VCaP (cell line): ENCODE measurements around the gene ACOT13.
"Not testable (repeated sequence)": the region's sequence is repeated elsewhere in the genome, so short reads cannot be mapped to it uniquely, and the experiment has no call there.

Experiments
- H3K27ac ChIP-seq: fragments of 450-650 bp; 2 replicates; pipeline ENCODE4 v1.5.1; 2017
- TF ChIP-seq, protein P1 (sequence below): fragments of 450-650 bp; conservative IDR thresholded peaks from 2 replicates; pipeline ENCODE4 v1.5.1; 2017; ENCODE audit warnings: mild to moderate bottlenecking, moderate library complexity

ACOT13 gene

GRCh38 chr6:24721461-24722215 is 54.8 kb downstream of the ACOT13 start:
- H3K27ac ChIP-seq = peak overlapping the region; percentile 100
- TF ChIP-seq, protein P1, sequence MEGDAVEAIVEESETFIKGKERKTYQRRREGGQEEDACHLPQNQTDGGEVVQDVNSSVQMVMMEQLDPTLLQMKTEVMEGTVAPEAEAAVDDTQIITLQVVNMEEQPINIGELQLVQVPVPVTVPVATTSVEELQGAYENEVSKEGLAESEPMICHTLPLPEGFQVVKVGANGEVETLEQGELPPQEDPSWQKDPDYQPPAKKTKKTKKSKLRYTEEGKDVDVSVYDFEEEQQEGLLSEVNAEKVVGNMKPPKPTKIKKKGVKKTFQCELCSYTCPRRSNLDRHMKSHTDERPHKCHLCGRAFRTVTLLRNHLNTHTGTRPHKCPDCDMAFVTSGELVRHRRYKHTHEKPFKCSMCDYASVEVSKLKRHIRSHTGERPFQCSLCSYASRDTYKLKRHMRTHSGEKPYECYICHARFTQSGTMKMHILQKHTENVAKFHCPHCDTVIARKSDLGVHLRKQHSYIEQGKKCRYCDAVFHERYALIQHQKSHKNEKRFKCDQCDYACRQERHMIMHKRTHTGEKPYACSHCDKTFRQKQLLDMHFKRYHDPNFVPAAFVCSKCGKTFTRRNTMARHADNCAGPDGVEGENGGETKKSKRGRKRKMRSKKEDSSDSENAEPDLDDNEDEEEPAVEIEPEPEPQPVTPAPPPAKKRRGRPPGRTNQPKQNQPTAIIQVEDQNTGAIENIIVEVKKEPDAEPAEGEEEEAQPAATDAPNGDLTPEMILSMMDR = no peak

DNA sequence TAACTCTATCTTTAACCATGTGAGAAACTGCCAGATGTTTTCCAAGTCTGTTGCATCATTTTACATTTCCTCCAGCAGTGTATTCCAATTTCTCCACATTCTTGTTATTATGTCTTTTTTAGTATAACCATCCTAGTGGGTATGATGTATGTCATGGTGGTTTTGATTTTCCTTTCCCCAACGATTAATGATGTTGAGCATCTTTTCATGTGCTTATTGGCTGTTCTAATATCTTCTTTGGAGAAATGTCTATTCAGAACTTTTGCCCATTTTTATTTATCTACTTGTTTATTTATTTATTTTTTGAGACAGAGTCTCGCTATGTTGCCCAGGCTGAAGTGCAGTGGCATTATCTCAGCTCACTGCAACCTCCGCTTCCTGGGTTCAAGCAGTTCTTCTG is 56.4 kb downstream of the ACOT13 start:
- TF ChIP-seq, protein P1 = no peak
- no peak overlapping the region for H3K27ac ChIP-seq

GRCh38 chr6:24730653-24731052 is 63.8 kb downstream of the ACOT13 start:
- H3K27ac ChIP-seq = not testable (repeated sequence)

GRCh38 chr6:24731456-24732134 is 64.7 kb downstream of the ACOT13 start:
- not testable (repeated sequence) for H3K27ac ChIP-seq

GRCh38 chr6:24734166-24734565 is 67.3 kb downstream of the ACOT13 start:
- H3K27ac ChIP-seq = no peak overlapping the region
- TF ChIP-seq, protein P1 = no peak

DNA sequence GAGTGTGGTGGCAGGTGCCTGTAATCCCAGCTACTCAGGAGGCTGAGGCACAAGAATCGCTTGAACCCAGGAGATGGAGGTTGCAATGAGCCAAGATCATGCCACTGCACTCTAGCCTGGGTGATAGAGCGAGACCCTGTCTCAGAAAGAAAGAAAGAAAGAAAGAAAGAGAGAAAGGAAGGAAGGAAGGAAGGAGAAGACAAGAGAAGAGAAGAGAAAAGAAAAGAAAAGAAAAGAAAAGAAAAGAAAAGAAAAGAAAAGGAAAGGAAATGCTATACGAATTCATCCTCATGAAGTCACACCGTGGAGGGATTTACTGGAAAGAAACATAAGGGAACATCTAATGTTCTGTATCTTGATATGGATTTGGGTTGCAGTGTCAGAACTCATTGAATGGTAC is 67.8 kb downstream of the ACOT13 start:
- H3K27ac ChIP-seq = not testable (repeated sequence)

DNA sequence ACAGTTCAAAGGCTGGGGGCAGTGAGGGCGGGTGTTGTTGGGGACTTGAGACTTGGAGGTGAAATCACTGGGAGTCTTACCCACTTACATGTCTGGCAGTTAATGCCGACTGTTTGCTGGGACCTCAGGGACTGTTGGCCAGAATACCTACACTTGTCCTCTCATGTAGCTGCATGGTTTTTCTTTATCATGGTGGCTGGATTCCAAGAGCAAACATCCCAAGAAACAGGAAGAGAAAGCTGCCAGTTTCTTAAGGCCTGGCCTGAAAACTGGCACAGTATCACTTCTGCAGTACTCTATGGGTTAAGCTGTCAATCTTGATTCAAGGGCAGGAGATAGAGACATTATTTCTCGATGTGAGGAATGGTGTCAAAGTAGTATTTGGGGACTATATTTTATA is 71.9 kb downstream of the ACOT13 start:
- TF ChIP-seq, protein P1 = no peak
- peak overlapping the region; percentile 74 for H3K27ac ChIP-seq

GRCh38 chr6:24740861-24741260 is 74.0 kb downstream of the ACOT13 start:
- TF ChIP-seq, protein P1 = no peak
- no peak overlapping the region for H3K27ac ChIP-seq

DNA sequence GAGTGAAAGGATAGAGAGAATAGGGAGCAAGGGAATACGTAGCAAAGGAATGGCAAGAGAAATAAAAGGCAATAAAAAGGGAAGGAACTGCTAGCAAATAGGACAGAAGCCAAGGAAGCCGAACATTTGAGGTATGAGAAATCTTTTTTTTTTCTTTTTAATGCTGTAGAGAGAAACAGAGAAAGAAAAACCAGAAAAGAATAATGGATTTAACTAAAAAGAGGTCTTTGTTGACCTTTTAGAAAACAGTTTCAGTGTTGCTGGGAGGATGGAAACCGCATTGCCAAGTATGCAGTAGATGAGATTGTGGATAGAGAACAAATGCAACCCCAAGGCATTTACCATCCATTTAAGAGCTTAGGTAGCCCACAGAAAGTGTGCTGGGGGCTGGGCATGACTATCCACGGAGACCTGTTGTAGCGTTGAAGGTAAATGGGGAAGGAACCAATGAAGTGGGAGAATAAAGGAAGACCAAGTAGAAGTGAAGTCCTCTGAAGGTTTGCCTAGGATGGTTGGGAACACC is 75.4 kb downstream of the ACOT13 start:
- no peak overlapping the region for H3K27ac ChIP-seq
- TF ChIP-seq, protein P1 = no peak
